ENCODE measurements around the gene CNTFR. TPM values are rescaled to one million over a fixed set of nuclear protein-coding genes. Genes with fewer than 3 reads are reported as not detected.

CNTFR gene
- total RNA-seq, 1 donor from 2014 or later: 2.5 TPM

- ATAC-seq (no peak), DNase-seq (no peak)
- H3K27ac ChIP-seq: no peak overlapping the region
- intact Hi-C loops (cut with DNase I): no loop called here
- no peaks in the 10 kb centered on the region for H3K36me3 ChIP-seq
- no peaks in the 10 kb centered on the region for H3K4me1 ChIP-seq
- TF ChIP-seq, protein P1, sequence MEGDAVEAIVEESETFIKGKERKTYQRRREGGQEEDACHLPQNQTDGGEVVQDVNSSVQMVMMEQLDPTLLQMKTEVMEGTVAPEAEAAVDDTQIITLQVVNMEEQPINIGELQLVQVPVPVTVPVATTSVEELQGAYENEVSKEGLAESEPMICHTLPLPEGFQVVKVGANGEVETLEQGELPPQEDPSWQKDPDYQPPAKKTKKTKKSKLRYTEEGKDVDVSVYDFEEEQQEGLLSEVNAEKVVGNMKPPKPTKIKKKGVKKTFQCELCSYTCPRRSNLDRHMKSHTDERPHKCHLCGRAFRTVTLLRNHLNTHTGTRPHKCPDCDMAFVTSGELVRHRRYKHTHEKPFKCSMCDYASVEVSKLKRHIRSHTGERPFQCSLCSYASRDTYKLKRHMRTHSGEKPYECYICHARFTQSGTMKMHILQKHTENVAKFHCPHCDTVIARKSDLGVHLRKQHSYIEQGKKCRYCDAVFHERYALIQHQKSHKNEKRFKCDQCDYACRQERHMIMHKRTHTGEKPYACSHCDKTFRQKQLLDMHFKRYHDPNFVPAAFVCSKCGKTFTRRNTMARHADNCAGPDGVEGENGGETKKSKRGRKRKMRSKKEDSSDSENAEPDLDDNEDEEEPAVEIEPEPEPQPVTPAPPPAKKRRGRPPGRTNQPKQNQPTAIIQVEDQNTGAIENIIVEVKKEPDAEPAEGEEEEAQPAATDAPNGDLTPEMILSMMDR (IDR thresholded peaks at IDR 0.05): no peak
- no peaks in the 10 kb centered on the region for H3K9me3 ChIP-seq
- H3K4me3 ChIP-seq: no peak overlapping the region
- peaks cover 20% of the 10 kb centered on the region for H3K27me3 ChIP-seq (ENCODE audit: low read depth)
Measured at GRCh38 chr9:34550681-34551270, 38.7 kb downstream of the CNTFR start.

DNA sequence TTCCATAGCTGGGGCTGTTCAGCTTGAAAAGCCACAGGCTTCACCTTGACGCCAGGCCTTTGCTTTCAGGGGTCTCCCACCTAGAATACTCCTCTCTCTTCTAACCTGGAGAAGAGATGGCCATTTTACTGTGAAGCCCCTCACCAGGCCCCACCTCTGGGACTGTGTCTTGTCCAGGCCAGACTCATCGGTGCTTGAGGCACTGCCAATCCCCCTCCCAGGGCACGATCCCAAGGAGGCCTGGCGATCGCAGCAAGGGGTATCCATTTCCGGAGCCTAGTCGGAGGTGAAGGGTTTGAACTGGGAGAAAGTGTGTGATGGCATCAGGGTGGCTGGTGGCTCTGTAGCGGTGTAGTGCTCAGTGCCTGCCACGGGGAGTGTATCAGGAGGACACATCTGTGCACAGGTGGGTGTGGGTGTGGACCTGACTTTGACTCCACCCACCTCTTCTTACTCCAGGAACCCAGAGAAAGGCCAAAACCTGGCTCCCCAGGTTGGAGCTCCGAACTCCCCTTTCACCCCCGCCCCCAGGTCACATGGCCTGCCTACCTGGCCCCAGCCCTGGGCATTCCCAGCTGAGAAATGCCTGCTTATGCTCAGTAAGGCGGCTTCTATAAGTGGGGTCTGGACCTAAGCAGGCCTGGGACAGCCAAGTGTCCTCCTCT lies 39.4 kb downstream of the CNTFR start:
- H3K4me1 ChIP-seq: no peaks in the 10 kb centered on the region
- ATAC-seq (no peak), DNase-seq (no peak)
- intact Hi-C loops (cut with DNase I): no loop called here
- no peaks in the 10 kb centered on the region for H3K36me3 ChIP-seq
- H3K9me3 ChIP-seq: no peaks in the 10 kb centered on the region
- TF ChIP-seq, protein P1 (IDR thresholded peaks at IDR 0.05): no peak
- H3K27ac ChIP-seq: no peak overlapping the region
- no peak overlapping the region for H3K4me3 ChIP-seq
- peaks cover 20% of the 10 kb centered on the region for H3K27me3 ChIP-seq (ENCODE audit: low read depth)

- DNase-seq: no peak
- Histone ChIP-seq H3K36me3 (no peaks in the 10 kb centered on the region), H3K9me3 (no peaks in the 10 kb centered on the region), H3K4me1 (no peaks in the 10 kb centered on the region), H3K27me3 (ENCODE audit: low read depth) (peaks cover 17% of the 10 kb centered on the region), H3K4me3 (no peak overlapping the region), H3K27ac (no peak overlapping the region)
- no peak for ATAC-seq
- intact Hi-C loops (cut with DNase I): loop anchor here (10.0 kb wide), 1 partner anchor 55 kb away; no protein-coding TSS in a partner anchor
- TF ChIP-seq, protein P1 (IDR thresholded peaks at IDR 0.05): no peak
Measured at GRCh38 chr9:34549407-34549732, 40.2 kb downstream of the CNTFR start.

DNA sequence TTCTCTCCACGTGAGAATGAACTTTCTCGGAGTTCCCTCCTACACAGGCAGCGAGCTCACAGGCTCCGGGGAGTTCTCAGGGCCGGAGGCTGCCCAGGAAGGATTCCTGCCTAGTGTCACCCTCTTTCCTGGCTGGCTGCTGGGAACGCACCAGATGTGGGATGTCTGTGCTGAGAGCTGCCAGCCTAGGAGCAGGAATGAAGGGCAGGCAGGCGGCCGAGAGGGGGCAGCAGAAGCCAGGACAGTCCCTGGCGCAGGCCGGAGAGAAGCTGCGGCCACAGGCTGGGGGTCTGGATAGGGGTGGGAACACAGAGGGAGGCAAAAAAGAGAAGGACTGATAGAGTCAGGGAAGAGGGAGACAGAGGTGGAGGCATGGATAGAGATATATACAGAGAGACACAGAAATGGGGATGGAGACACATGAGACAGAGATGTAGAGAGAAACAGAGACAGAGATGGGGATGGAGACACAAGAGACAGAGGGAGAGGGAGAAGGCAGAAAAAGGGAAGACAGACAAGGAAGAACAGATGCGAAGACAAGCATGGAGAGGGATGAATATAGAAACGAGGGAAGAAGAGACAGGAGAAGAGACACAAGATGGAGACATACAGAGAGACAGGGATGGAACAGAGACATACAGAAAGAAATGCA lies 41.4 kb downstream of the CNTFR start:
- DNase-seq (peak; percentile 68), ATAC-seq (peak; percentile 77 to 88)
- H3K27ac ChIP-seq: no peak overlapping the region
- TF ChIP-seq, protein P1 (IDR thresholded peaks at IDR 0.05): peak; percentile 74
- H3K4me1 ChIP-seq: no peaks in the 10 kb centered on the region
- H3K4me3 ChIP-seq: no peak overlapping the region
- intact Hi-C loops (cut with DNase I): loop anchor here (10.0 kb wide), 1 partner anchor 57 kb away; no protein-coding TSS in a partner anchor
- peaks cover 9% of the 10 kb centered on the region for H3K27me3 ChIP-seq (ENCODE audit: low read depth)
- no peaks in the 10 kb centered on the region for H3K9me3 ChIP-seq
- no peaks in the 10 kb centered on the region for H3K36me3 ChIP-seq

GRCh38 chr9:34546834-34547827 lies 42.4 kb downstream of the CNTFR start:
- Histone ChIP-seq H3K9me3 (no peaks in the 10 kb centered on the region), H3K27me3 (ENCODE audit: low read depth) (peaks cover 9% of the 10 kb centered on the region), H3K27ac (no peak overlapping the region), H3K36me3 (no peaks in the 10 kb centered on the region), H3K4me3 (no peak overlapping the region), H3K4me1 (no peaks in the 10 kb centered on the region)
- DNase-seq: no peak
- TF ChIP-seq, protein P1 (IDR thresholded peaks at IDR 0.05): peak; percentile 64
- peak; percentile 80 for ATAC-seq
- intact Hi-C loops (cut with DNase I): loop anchor here (10.0 kb wide), 1 partner anchor 58 kb away; no protein-coding TSS in a partner anchor
